Measurements from ENCODE around the gene ILF2.

The ILF2 gene

GRCh38 chr1:153705484-153705883 lies 34.7 kb upstream of the ILF2 start:
- WGBS, 2 donors (ENCODE audit: extremely low coverage in 2 of 2, insufficient read length in 2 of 2, insufficient replicate concordance in 1 of 2), result no CpG with 5 or more reads among the region's 9 CpGs
- no peak overlapping the region for H3K18ac ChIP-seq (ENCODE audit: low read length)
- H3K4ac ChIP-seq (ENCODE audit: low read length), result no peak overlapping the region
- no peaks in the 10 kb centered on the region for H3K27me3 ChIP-seq (ENCODE audit: control insufficient read depth in 3 of 3, insufficient read depth in 3 of 3, low read depth in 1 of 3, low read length in 3 of 3)
- no peaks in the 10 kb centered on the region for H3K4me1 ChIP-seq (ENCODE audit: control insufficient read depth in 2 of 2, insufficient read depth in 1 of 2, low read depth in 1 of 2, low read length in 2 of 2)
- H4K91ac ChIP-seq (ENCODE audit: low read depth, low read length, poor library complexity), result no peak overlapping the region
- H2BK120ac ChIP-seq (ENCODE audit: low read depth, low read length), result no peak overlapping the region
- H3K9ac ChIP-seq (ENCODE audit: low read depth, low read length, poor library complexity), result no peak overlapping the region
- no peak overlapping the region for H3K4me2 ChIP-seq (ENCODE audit: insufficient read depth, low read length, poor library complexity, severe bottlenecking)
- no peak for DNase-seq (ENCODE audit: low spot score)
- no peak overlapping the region for H2BK5ac ChIP-seq (ENCODE audit: low read length)
- no peaks in the 10 kb centered on the region for H3K9me3 ChIP-seq (replicated peaks in 1 of 2; ENCODE audit: control insufficient read depth in 2 of 2, insufficient read depth in 1 of 2, low read depth in 1 of 2, low read length in 2 of 2)
- H3K4me3 ChIP-seq (ENCODE audit: low read length in 2 of 2), result no peak overlapping the region
- H3K27ac ChIP-seq (replicated peaks; ENCODE audit: low read length), result no peak overlapping the region
- no peak overlapping the region for H4K8ac ChIP-seq (ENCODE audit: low read depth, low read length)
- H3K79me1 ChIP-seq (ENCODE audit: low read depth, low read length), result no peaks in the 10 kb centered on the region
- no peak overlapping the region for H3K14ac ChIP-seq (ENCODE audit: low read length)
- H3K36me3 ChIP-seq (replicated peaks in 1 of 2; ENCODE audit: control insufficient read depth in 2 of 2, insufficient read depth in 2 of 2, low read length in 2 of 2), result no peaks in the 10 kb centered on the region
- H2AK5ac ChIP-seq (ENCODE audit: low read depth, low read length), result no peak overlapping the region
- H2BK15ac ChIP-seq (ENCODE audit: low read length), result no peak overlapping the region
- H3K23ac ChIP-seq (ENCODE audit: low read depth, low read length, poor library complexity), result no peak overlapping the region
- no peak overlapping the region for H2AFZ ChIP-seq (ENCODE audit: low read length)
- H2BK12ac ChIP-seq (ENCODE audit: low read length), result no peak overlapping the region

- Histone ChIP-seq H3K36me3 (replicated peaks in 1 of 2; ENCODE audit: control insufficient read depth in 2 of 2, insufficient read depth in 2 of 2, low read length in 2 of 2) (no peaks in the 10 kb centered on the region), H4K91ac (ENCODE audit: low read depth, low read length, poor library complexity) (no peak overlapping the region), H2BK15ac (ENCODE audit: low read length) (no peak overlapping the region), H3K4me3 (ENCODE audit: low read length in 2 of 2) (no peak overlapping the region), H3K4ac (ENCODE audit: low read length) (no peak overlapping the region), H3K9me3 (replicated peaks in 1 of 2; ENCODE audit: control insufficient read depth in 2 of 2, insufficient read depth in 1 of 2, low read depth in 1 of 2, low read length in 2 of 2) (no peaks in the 10 kb centered on the region), H2BK12ac (ENCODE audit: low read length) (no peak overlapping the region), H3K27me3 (ENCODE audit: control insufficient read depth in 3 of 3, insufficient read depth in 3 of 3, low read depth in 1 of 3, low read length in 3 of 3) (no peaks in the 10 kb centered on the region), H3K79me1 (ENCODE audit: low read depth, low read length) (no peaks in the 10 kb centered on the region), H4K8ac (ENCODE audit: low read depth, low read length) (no peak overlapping the region), H2BK120ac (ENCODE audit: low read depth, low read length) (no peak overlapping the region), H3K4me2 (ENCODE audit: insufficient read depth, low read length, poor library complexity, severe bottlenecking) (no peak overlapping the region), H2AK5ac (ENCODE audit: low read depth, low read length) (no peak overlapping the region), H3K27ac (replicated peaks; ENCODE audit: low read length) (no peak overlapping the region), H2AFZ (ENCODE audit: low read length) (no peak overlapping the region), H2BK5ac (ENCODE audit: low read length) (no peak overlapping the region), H3K23ac (ENCODE audit: low read depth, low read length, poor library complexity) (no peak overlapping the region), H3K9ac (ENCODE audit: low read depth, low read length, poor library complexity) (no peak overlapping the region), H3K14ac (ENCODE audit: low read length) (no peak overlapping the region), H3K4me1 (ENCODE audit: control insufficient read depth in 2 of 2, insufficient read depth in 1 of 2, low read depth in 1 of 2, low read length in 2 of 2) (peaks cover 11 to 17% of the 10 kb centered on the region in 2 donors), H3K18ac (ENCODE audit: low read length) (no peak overlapping the region)
- no peak for DNase-seq (ENCODE audit: low spot score)
- WGBS, 2 donors (ENCODE audit: extremely low coverage in 2 of 2, insufficient read length in 2 of 2, insufficient replicate concordance in 1 of 2), result no CpG with 5 or more reads among the region's 6 CpGs
Observed at GRCh38 chr1:153699768-153700167, 29.0 kb upstream of the ILF2 start.

GRCh38 chr1:153698923-153699714 lies 28.3 kb upstream of the ILF2 start:
- no peaks in the 10 kb centered on the region for H3K9me3 ChIP-seq (replicated peaks in 1 of 2; ENCODE audit: control insufficient read depth in 2 of 2, insufficient read depth in 1 of 2, low read depth in 1 of 2, low read length in 2 of 2)
- no peak overlapping the region for H3K27ac ChIP-seq (replicated peaks; ENCODE audit: low read length)
- H3K27me3 ChIP-seq (ENCODE audit: control insufficient read depth in 3 of 3, insufficient read depth in 3 of 3, low read depth in 1 of 3, low read length in 3 of 3), result no peaks in the 10 kb centered on the region
- H3K23ac ChIP-seq (ENCODE audit: low read depth, low read length, poor library complexity), result no peak overlapping the region
- H2AK5ac ChIP-seq (ENCODE audit: low read depth, low read length), result no peak overlapping the region
- H3K18ac ChIP-seq (ENCODE audit: low read length), result no peak overlapping the region
- H2BK15ac ChIP-seq (ENCODE audit: low read length), result no peak overlapping the region
- no peak overlapping the region for H2BK120ac ChIP-seq (ENCODE audit: low read depth, low read length)
- no peak overlapping the region for H2BK5ac ChIP-seq (ENCODE audit: low read length)
- no peak overlapping the region for H3K4me3 ChIP-seq (ENCODE audit: low read length in 2 of 2)
- H3K9ac ChIP-seq (ENCODE audit: low read depth, low read length, poor library complexity), result no peak overlapping the region
- peak overlapping the region; percentile 26 for H2AFZ ChIP-seq (ENCODE audit: low read length)
- no peaks in the 10 kb centered on the region for H3K36me3 ChIP-seq (replicated peaks in 1 of 2; ENCODE audit: control insufficient read depth in 2 of 2, insufficient read depth in 2 of 2, low read length in 2 of 2)
- H3K4me1 ChIP-seq (ENCODE audit: control insufficient read depth in 2 of 2, insufficient read depth in 1 of 2, low read depth in 1 of 2, low read length in 2 of 2), result peaks cover 11 to 17% of the 10 kb centered on the region in 2 donors
- no peak overlapping the region for H4K8ac ChIP-seq (ENCODE audit: low read depth, low read length)
- no peak for DNase-seq (ENCODE audit: low spot score)
- no peak overlapping the region for H3K14ac ChIP-seq (ENCODE audit: low read length)
- H4K91ac ChIP-seq (ENCODE audit: low read depth, low read length, poor library complexity), result no peak overlapping the region
- no peak overlapping the region for H3K4ac ChIP-seq (ENCODE audit: low read length)
- WGBS, 2 donors (ENCODE audit: extremely low coverage in 2 of 2, insufficient read length in 2 of 2, insufficient replicate concordance in 1 of 2), result no CpG with 5 or more reads among the region's 6 CpGs
- no peak overlapping the region for H2BK12ac ChIP-seq (ENCODE audit: low read length)
- H3K79me1 ChIP-seq (ENCODE audit: low read depth, low read length), result no peaks in the 10 kb centered on the region
- H3K4me2 ChIP-seq (ENCODE audit: insufficient read depth, low read length, poor library complexity, severe bottlenecking), result no peak overlapping the region

- H3K27me3 ChIP-seq (ENCODE audit: control insufficient read depth in 3 of 3, insufficient read depth in 3 of 3, low read depth in 1 of 3, low read length in 3 of 3), result peaks cover 0 to 5% (median 0%) of the 10 kb centered on the region in 3 experiments
- H2BK12ac ChIP-seq (ENCODE audit: low read length), result no peak overlapping the region
- no peaks in the 10 kb centered on the region for H3K79me1 ChIP-seq (ENCODE audit: low read depth, low read length)
- no peak overlapping the region for H2BK5ac ChIP-seq (ENCODE audit: low read length)
- WGBS, 2 donors (ENCODE audit: extremely low coverage in 2 of 2, insufficient read length in 2 of 2, insufficient replicate concordance in 1 of 2), result no CpG with 5 or more reads among the region's 29 CpGs
- H3K9me3 ChIP-seq (replicated peaks in 1 of 2; ENCODE audit: control insufficient read depth in 2 of 2, insufficient read depth in 1 of 2, low read depth in 1 of 2, low read length in 2 of 2), result no peaks in the 10 kb centered on the region
- H2BK15ac ChIP-seq (ENCODE audit: low read length), result peak overlapping the region; percentile 80
- peak overlapping the region; percentile 21 for H3K4me2 ChIP-seq (ENCODE audit: insufficient read depth, low read length, poor library complexity, severe bottlenecking)
- H3K4me1 ChIP-seq (ENCODE audit: control insufficient read depth in 2 of 2, insufficient read depth in 1 of 2, low read depth in 1 of 2, low read length in 2 of 2), result peaks cover 11 to 17% of the 10 kb centered on the region in 2 donors
- H3K23ac ChIP-seq (ENCODE audit: low read depth, low read length, poor library complexity), result no peak overlapping the region
- H4K91ac ChIP-seq (ENCODE audit: low read depth, low read length, poor library complexity), result peak overlapping the region; percentile 59
- peak overlapping the region; percentile 60 for H3K9ac ChIP-seq (ENCODE audit: low read depth, low read length, poor library complexity)
- H3K18ac ChIP-seq (ENCODE audit: low read length), result peak overlapping the region; percentile 67
- peak overlapping the region; percentile 90 for H2AFZ ChIP-seq (ENCODE audit: low read length)
- H3K27ac ChIP-seq (replicated peaks; ENCODE audit: low read length), result no peak overlapping the region
- H3K14ac ChIP-seq (ENCODE audit: low read length), result no peak overlapping the region
- no peaks in the 10 kb centered on the region for H3K36me3 ChIP-seq (replicated peaks in 1 of 2; ENCODE audit: control insufficient read depth in 2 of 2, insufficient read depth in 2 of 2, low read length in 2 of 2)
- no peak for DNase-seq (ENCODE audit: low spot score)
- no peak overlapping the region for H2BK120ac ChIP-seq (ENCODE audit: low read depth, low read length)
- H4K8ac ChIP-seq (ENCODE audit: low read depth, low read length), result no peak overlapping the region
- no peak overlapping the region for H3K4me3 ChIP-seq (ENCODE audit: low read length in 2 of 2)
- H3K4ac ChIP-seq (ENCODE audit: low read length), result peak overlapping the region; percentile 93
- no peak overlapping the region for H2AK5ac ChIP-seq (ENCODE audit: low read depth, low read length)
Observed at GRCh38 chr1:153698020-153698922, 27.5 kb upstream of the ILF2 start.

All from neuronal stem cell (in vitro differentiated cells).